ENCODE data around the gene CACNA2D3. TPM values are rescaled to one million over a fixed set of nuclear protein-coding genes. Genes with fewer than 3 reads are reported as not detected.

The CACNA2D3 gene
- total RNA-seq, 1 donor from 2014 or later, result 10.0 TPM

- no peaks in the 10 kb centered on the region for H3K9me3 Mint-ChIP-seq (ENCODE audit: unreplicated experiment)
- H3K4me3 Mint-ChIP-seq (ENCODE audit: unreplicated experiment), result no peak overlapping the region
- H3K4me1 Mint-ChIP-seq (ENCODE audit: low read depth, unreplicated experiment), result peaks cover 7% of the 10 kb centered on the region
- no peaks in the 10 kb centered on the region for H3K36me3 Mint-ChIP-seq (ENCODE audit: unreplicated experiment)
- no peak for DNase-seq
- H3K27ac Mint-ChIP-seq (ENCODE audit: unreplicated experiment), result no peak overlapping the region
- H3K27me3 Mint-ChIP-seq (ENCODE audit: unreplicated experiment), result no peaks in the 10 kb centered on the region
- TF ChIP-seq CTCF (IDR thresholded peaks at IDR 0.05; ENCODE audit: partially characterized antibody, unreplicated experiment), result no peak
These were observed 833.1 kb downstream of the CACNA2D3 start for GRCh38 chr3:54955496-54955895.

- H3K4me3 Mint-ChIP-seq (ENCODE audit: unreplicated experiment), result no peak overlapping the region
- TF ChIP-seq CTCF (IDR thresholded peaks at IDR 0.05; ENCODE audit: partially characterized antibody, unreplicated experiment), result no peak
- no peak overlapping the region for H3K27ac Mint-ChIP-seq (ENCODE audit: unreplicated experiment)
- H3K36me3 Mint-ChIP-seq (ENCODE audit: unreplicated experiment), result no peaks in the 10 kb centered on the region
- no peak for DNase-seq
- peaks cover 8% of the 10 kb centered on the region for H3K4me1 Mint-ChIP-seq (ENCODE audit: low read depth, unreplicated experiment)
- H3K27me3 Mint-ChIP-seq (ENCODE audit: unreplicated experiment), result no peaks in the 10 kb centered on the region
- H3K9me3 Mint-ChIP-seq (ENCODE audit: unreplicated experiment), result no peaks in the 10 kb centered on the region
These were observed 833.6 kb downstream of the CACNA2D3 start for GRCh38 chr3:54955941-54956340.

- no peak for TF ChIP-seq CTCF (IDR thresholded peaks at IDR 0.05; ENCODE audit: partially characterized antibody, unreplicated experiment)
- peaks cover 8% of the 10 kb centered on the region for H3K4me1 Mint-ChIP-seq (ENCODE audit: low read depth, unreplicated experiment)
- DNase-seq, result no peak
- no peaks in the 10 kb centered on the region for H3K9me3 Mint-ChIP-seq (ENCODE audit: unreplicated experiment)
- no peaks in the 10 kb centered on the region for H3K36me3 Mint-ChIP-seq (ENCODE audit: unreplicated experiment)
- H3K4me3 Mint-ChIP-seq (ENCODE audit: unreplicated experiment), result no peak overlapping the region
- no peaks in the 10 kb centered on the region for H3K27me3 Mint-ChIP-seq (ENCODE audit: unreplicated experiment)
- no peak overlapping the region for H3K27ac Mint-ChIP-seq (ENCODE audit: unreplicated experiment)
These were observed 835.4 kb downstream of the CACNA2D3 start for GRCh38 chr3:54957711-54958110.

GRCh38 chr3:54960082-54960481 is 837.7 kb downstream of the CACNA2D3 start:
- H3K4me1 Mint-ChIP-seq (ENCODE audit: low read depth, unreplicated experiment), result peaks cover 20% of the 10 kb centered on the region
- no peaks in the 10 kb centered on the region for H3K9me3 Mint-ChIP-seq (ENCODE audit: unreplicated experiment)
- H3K27ac Mint-ChIP-seq (ENCODE audit: unreplicated experiment), result no peak overlapping the region
- DNase-seq, result no peak
- no peaks in the 10 kb centered on the region for H3K36me3 Mint-ChIP-seq (ENCODE audit: unreplicated experiment)
- no peak overlapping the region for H3K4me3 Mint-ChIP-seq (ENCODE audit: unreplicated experiment)
- no peaks in the 10 kb centered on the region for H3K27me3 Mint-ChIP-seq (ENCODE audit: unreplicated experiment)
- no peak for TF ChIP-seq CTCF (IDR thresholded peaks at IDR 0.05; ENCODE audit: partially characterized antibody, unreplicated experiment)

- no peak overlapping the region for H3K27ac Mint-ChIP-seq (ENCODE audit: unreplicated experiment)
- peaks cover 21% of the 10 kb centered on the region for H3K4me1 Mint-ChIP-seq (ENCODE audit: low read depth, unreplicated experiment)
- peaks cover 2% of the 10 kb centered on the region for H3K9me3 Mint-ChIP-seq (ENCODE audit: unreplicated experiment)
- DNase-seq, result no peak
- peaks cover 4% of the 10 kb centered on the region for H3K27me3 Mint-ChIP-seq (ENCODE audit: unreplicated experiment)
- H3K4me3 Mint-ChIP-seq (ENCODE audit: unreplicated experiment), result no peak overlapping the region
- no peak for TF ChIP-seq CTCF (IDR thresholded peaks at IDR 0.05; ENCODE audit: partially characterized antibody, unreplicated experiment)
- H3K36me3 Mint-ChIP-seq (ENCODE audit: unreplicated experiment), result no peaks in the 10 kb centered on the region
These were observed 838.3 kb downstream of the CACNA2D3 start for GRCh38 chr3:54960701-54961100.
